ENCODE results near the gene FSHB. TPM values are rescaled to one million over a fixed set of nuclear protein-coding genes. Genes with fewer than 3 reads are reported as not detected.

FSHB gene
- polyA plus RNA-seq, 3 donors: not detected

- H3K27me3 Mint-ChIP-seq (ENCODE audit: low read depth in 3 of 3): peaks cover 0 to 3% (median 2%) of the 10 kb centered on the region in 3 donors
- Histone ChIP-seq H3K27me3 (ENCODE audit: control insufficient read depth in 2 of 2, insufficient read depth in 2 of 2, low read length in 2 of 2) (no peaks in the 10 kb centered on the region), H2AFZ (ENCODE audit: insufficient read depth, low read depth, low read length, poor library complexity, severe bottlenecking) (no peak overlapping the region), H3K4me1 (ENCODE audit: control insufficient read depth in 1 of 2, insufficient read depth in 2 of 2, low read length in 2 of 2) (no peaks in the 10 kb centered on the region), H3K4me3 (replicated peaks in 1 of 3; ENCODE audit: low read depth in 2 of 3, low read length in 3 of 3) (no peak overlapping the region), H3K4me2 (replicated peaks; ENCODE audit: extremely low read depth, low read length, poor library complexity, severe bottlenecking) (no peak overlapping the region), H4K20me1 (ENCODE audit: insufficient read depth, low read length) (no peaks in the 10 kb centered on the region), H3K79me2 (ENCODE audit: insufficient read depth, low read length) (no peaks in the 10 kb centered on the region), H3K9me3 (replicated peaks in 1 of 2; ENCODE audit: control insufficient read depth in 1 of 2, insufficient read depth in 1 of 2, low read length in 2 of 2) (peaks cover 0 to 2% of the 10 kb centered on the region in 2 donors), H3K27ac (ENCODE audit: low read depth in 1 of 2, low read length in 2 of 2) (no peak overlapping the region), H3K36me3 (replicated peaks in 1 of 2; ENCODE audit: control insufficient read depth in 1 of 2, insufficient read depth in 2 of 2, low read length in 2 of 2) (no peaks in the 10 kb centered on the region), H3K9ac (ENCODE audit: insufficient read depth, low read length, poor library complexity, severe bottlenecking) (no peak overlapping the region)
- H3K36me3 Mint-ChIP-seq: no peaks in the 10 kb centered on the region
- DNase-seq: no peak
- H3K4me3 Mint-ChIP-seq: no peak overlapping the region
- peaks cover 1 to 6% (median 3%) of the 10 kb centered on the region in 7 donors for H3K9me3 Mint-ChIP-seq
- intact Hi-C loops (cut with micrococcal nuclease): no loop called here
- 80% methylated on average over 1 of the region's 4 CpGs for WGBS (ENCODE audit: insufficient coverage)
- no peak overlapping the region for H3K27ac Mint-ChIP-seq
- TF ChIP-seq CTCF (IDR thresholded peaks at IDR 0.05): no peak
- no peaks in the 10 kb centered on the region for H3K4me1 Mint-ChIP-seq
Observed at GRCh38 chr11:30218278-30218677, 12.5 kb upstream of the FSHB start.

- no peak overlapping the region for H3K9ac ChIP-seq (ENCODE audit: insufficient read depth, low read length, poor library complexity, severe bottlenecking)
- no peak for TF ChIP-seq CTCF (IDR thresholded peaks at IDR 0.05)
- no peaks in the 10 kb centered on the region for H4K20me1 ChIP-seq (ENCODE audit: insufficient read depth, low read length)
- Mint-ChIP-seq H3K27me3 (ENCODE audit: low read depth in 3 of 3) (peaks cover 0 to 2% (median 2%) of the 10 kb centered on the region in 3 donors), H3K4me3 (no peak overlapping the region), H3K36me3 (no peaks in the 10 kb centered on the region), H3K4me1 (no peaks in the 10 kb centered on the region), H3K27ac (no peak overlapping the region), H3K9me3 (peaks cover 6 to 15% (median 10%) of the 10 kb centered on the region in 7 donors)
- no peak for DNase-seq
- H3K27ac ChIP-seq (ENCODE audit: low read depth in 1 of 2, low read length in 2 of 2): no peak overlapping the region
- intact Hi-C loops (cut with micrococcal nuclease): no loop called here
- H3K4me2 ChIP-seq (replicated peaks; ENCODE audit: extremely low read depth, low read length, poor library complexity, severe bottlenecking): no peak overlapping the region
- H3K27me3 ChIP-seq (ENCODE audit: control insufficient read depth in 2 of 2, insufficient read depth in 2 of 2, low read length in 2 of 2): no peaks in the 10 kb centered on the region
- H2AFZ ChIP-seq (ENCODE audit: insufficient read depth, low read depth, low read length, poor library complexity, severe bottlenecking): no peak overlapping the region
- no peak overlapping the region for H3K4me3 ChIP-seq (replicated peaks in 1 of 3; ENCODE audit: low read depth in 2 of 3, low read length in 3 of 3)
- H3K36me3 ChIP-seq (replicated peaks in 1 of 2; ENCODE audit: control insufficient read depth in 1 of 2, insufficient read depth in 2 of 2, low read length in 2 of 2): no peaks in the 10 kb centered on the region
- peaks cover 16% of the 10 kb centered on the region in 2 donors for H3K9me3 ChIP-seq (replicated peaks in 1 of 2; ENCODE audit: control insufficient read depth in 1 of 2, insufficient read depth in 1 of 2, low read length in 2 of 2)
- H3K79me2 ChIP-seq (ENCODE audit: insufficient read depth, low read length): no peaks in the 10 kb centered on the region
- H3K4me1 ChIP-seq (ENCODE audit: control insufficient read depth in 1 of 2, insufficient read depth in 2 of 2, low read length in 2 of 2): no peaks in the 10 kb centered on the region
Observed at GRCh38 chr11:30225642-30226041, 5.2 kb upstream of the FSHB start.

Measured in CD14-positive monocyte (primary cell).